ENCODE results near the gene GADD45B. TPM values are rescaled to one million over a fixed set of nuclear protein-coding genes. Genes with fewer than 3 reads are reported as not detected.

GADD45B gene
- total RNA-seq, 4 donors from 2014 or later, result 35.5 to 278 (median 54.9) TPM

- no peak for DNase-seq
- Histone ChIP-seq H3K9me3 (no peaks in the 10 kb centered on the region), H3K27me3 (no peaks in the 10 kb centered on the region), H3K27ac (no peak overlapping the region), H3K36me3 (peaks cover 0 to 34% (median 0%) of the 10 kb centered on the region in 3 donors), H3K4me3 (no peak overlapping the region), H3K4me1 (no peaks in the 10 kb centered on the region)
- TF ChIP-seq CTCF (IDR thresholded peaks at IDR 0.05) (no peak), POLR2A (IDR thresholded peaks at IDR 0.05) (no peak)
Measured at GRCh38 chr19:2440515-2440914, 35.4 kb upstream of the GADD45B start.

- H3K27me3 ChIP-seq, result no peaks in the 10 kb centered on the region
- peaks cover 0 to 32% (median 0%) of the 10 kb centered on the region in 3 donors for H3K36me3 ChIP-seq
- TF ChIP-seq CTCF (IDR thresholded peaks at IDR 0.05), result no peak
- no peak overlapping the region for H3K27ac ChIP-seq
- no peak overlapping the region for H3K4me3 ChIP-seq
- H3K4me1 ChIP-seq, result no peaks in the 10 kb centered on the region
- H3K9me3 ChIP-seq, result no peaks in the 10 kb centered on the region
- no peak for DNase-seq
Measured at GRCh38 chr19:2441096-2441752, 34.7 kb upstream of the GADD45B start.

GRCh38 chr19:2443116-2443784 lies 32.7 kb upstream of the GADD45B start:
- no peaks in the 10 kb centered on the region for H3K9me3 ChIP-seq
- H3K27ac ChIP-seq, result no peak overlapping the region
- no peak for DNase-seq
- no peaks in the 10 kb centered on the region for H3K27me3 ChIP-seq
- H3K4me3 ChIP-seq, result no peak overlapping the region
- no peaks in the 10 kb centered on the region for H3K4me1 ChIP-seq
- no peak for TF ChIP-seq CTCF (IDR thresholded peaks at IDR 0.05)
- no peak for TF ChIP-seq POLR2A (IDR thresholded peaks at IDR 0.05)
- H3K36me3 ChIP-seq, result peaks cover 0 to 18% (median 0%) of the 10 kb centered on the region in 3 donors

- H3K36me3 ChIP-seq, result peaks cover 0 to 18% (median 0%) of the 10 kb centered on the region in 3 donors
Measured at GRCh38 chr19:2443785-2444182, 32.1 kb upstream of the GADD45B start.

GRCh38 chr19:2444251-2445002 lies 31.5 kb upstream of the GADD45B start:
- peaks cover 0 to 18% (median 0%) of the 10 kb centered on the region in 3 donors for H3K36me3 ChIP-seq
- H3K4me1 ChIP-seq, result no peaks in the 10 kb centered on the region
- H3K27ac ChIP-seq, result no peak overlapping the region
- DNase-seq, result no peak
- TF ChIP-seq POLR2A (IDR thresholded peaks at IDR 0.05) (no peak), CTCF (IDR thresholded peaks at IDR 0.05) (no peak)
- no peaks in the 10 kb centered on the region for H3K27me3 ChIP-seq
- H3K4me3 ChIP-seq, result no peak overlapping the region
- no peaks in the 10 kb centered on the region for H3K9me3 ChIP-seq

More at GRCh38 chr19:2443785-2444182, 32.1 kb upstream of the GADD45B start:
- DNase-seq, result no peak
- no peaks in the 10 kb centered on the region for H3K27me3 ChIP-seq
- TF ChIP-seq CTCF (IDR thresholded peaks at IDR 0.05), result no peak
- TF ChIP-seq POLR2A (IDR thresholded peaks at IDR 0.05), result no peak
- no peaks in the 10 kb centered on the region for H3K4me1 ChIP-seq
- H3K4me3 ChIP-seq, result no peak overlapping the region
- H3K27ac ChIP-seq, result no peak overlapping the region
- no peaks in the 10 kb centered on the region for H3K9me3 ChIP-seq

Data from Peyer's patch (tissue), 4 donors.